Keratinocyte (primary cell): Measurements from ENCODE around the gene SDC1.

ENCODE experiments used
- EZH2 ChIP-seq: IDR thresholded peaks from one replicate; pipeline ENCODE4 v1.6.1; 2012; ENCODE audit warnings: inconsistent platforms, mild to moderate bottlenecking, low read length, moderate library complexity
- TF ChIP-seq, protein P1 (sequence below), 3 experiments: IDR thresholded peaks in 1 of 3; conservative IDR thresholded peaks in 1 of 3; optimal IDR thresholded peaks in 1 of 3; 2 replicates in 2 of 3; 3 replicates in 1 of 3; pipeline versions ENCODE3 to v1.5.1; 2011; ENCODE audit warnings: low read length in 3 of 3, mild to moderate bottlenecking in 3 of 3, moderate library complexity in 2 of 3, control low read depth in 1 of 3, inconsistent platforms in 1 of 3; ENCODE audit not compliant: insufficient read depth in 2 of 3; ENCODE audit errors: extremely low read depth in 1 of 3

DNA sequence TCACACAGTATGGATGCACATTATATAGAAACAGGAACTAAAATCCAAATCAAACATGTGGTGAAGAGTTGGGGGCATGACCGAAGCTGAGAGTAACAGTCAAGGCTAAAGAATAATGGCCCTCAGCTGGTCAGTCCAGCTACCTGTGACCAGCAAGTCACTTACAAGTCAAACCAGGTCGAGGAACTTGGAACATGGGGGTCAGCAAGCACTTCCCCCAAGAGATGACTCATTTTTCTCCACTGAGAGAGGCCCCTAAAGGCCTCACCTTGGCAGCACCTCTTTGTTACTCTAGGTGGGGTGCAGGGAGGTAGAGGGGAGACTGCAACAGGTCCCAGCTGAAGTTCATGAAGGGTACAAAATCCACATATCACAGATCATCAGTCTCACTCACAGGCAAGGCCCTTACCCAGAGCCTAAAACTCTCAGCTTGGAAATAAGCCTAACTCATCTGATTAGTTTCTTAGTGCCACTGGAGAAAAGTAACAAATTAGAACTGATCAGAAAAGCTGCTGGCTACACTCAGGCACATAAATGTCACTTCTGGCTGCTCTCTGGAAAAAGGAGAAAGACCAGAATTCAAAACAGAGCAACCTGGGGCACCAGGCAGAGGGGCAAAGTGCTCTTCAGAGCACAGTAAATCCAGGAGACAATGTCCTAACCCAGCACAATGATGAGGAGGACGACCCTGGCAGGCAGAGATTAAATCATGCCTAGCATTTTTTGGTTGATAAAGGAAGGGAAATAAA, 4.0 kb downstream of the SDC1 start:
- TF ChIP-seq EZH2, result no peak
- TF ChIP-seq, protein P1, sequence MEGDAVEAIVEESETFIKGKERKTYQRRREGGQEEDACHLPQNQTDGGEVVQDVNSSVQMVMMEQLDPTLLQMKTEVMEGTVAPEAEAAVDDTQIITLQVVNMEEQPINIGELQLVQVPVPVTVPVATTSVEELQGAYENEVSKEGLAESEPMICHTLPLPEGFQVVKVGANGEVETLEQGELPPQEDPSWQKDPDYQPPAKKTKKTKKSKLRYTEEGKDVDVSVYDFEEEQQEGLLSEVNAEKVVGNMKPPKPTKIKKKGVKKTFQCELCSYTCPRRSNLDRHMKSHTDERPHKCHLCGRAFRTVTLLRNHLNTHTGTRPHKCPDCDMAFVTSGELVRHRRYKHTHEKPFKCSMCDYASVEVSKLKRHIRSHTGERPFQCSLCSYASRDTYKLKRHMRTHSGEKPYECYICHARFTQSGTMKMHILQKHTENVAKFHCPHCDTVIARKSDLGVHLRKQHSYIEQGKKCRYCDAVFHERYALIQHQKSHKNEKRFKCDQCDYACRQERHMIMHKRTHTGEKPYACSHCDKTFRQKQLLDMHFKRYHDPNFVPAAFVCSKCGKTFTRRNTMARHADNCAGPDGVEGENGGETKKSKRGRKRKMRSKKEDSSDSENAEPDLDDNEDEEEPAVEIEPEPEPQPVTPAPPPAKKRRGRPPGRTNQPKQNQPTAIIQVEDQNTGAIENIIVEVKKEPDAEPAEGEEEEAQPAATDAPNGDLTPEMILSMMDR (optimal IDR thresholded peaks at IDR 0.05 in 1 of 3, IDR thresholded peaks at IDR 0.05 in 1 of 3, conservative IDR thresholded peaks at IDR 0.05 in 1 of 3; ENCODE audit: extremely low read depth in 1 of 3, insufficient read depth in 2 of 3, low read length in 3 of 3), result no peak
